Neural cell (in vitro differentiated cells): Measurements from ENCODE around the gene GRSF1.

Source experiments
- CTCF ChIP-seq: fragments of 450-650 bp; IDR thresholded peaks from 2 replicates; pipeline ENCODE4 v1.5.1; 2014; ENCODE audit warnings: antibody characterized with exemption, mild to moderate bottlenecking, moderate library complexity; ENCODE audit not compliant: poor library complexity, severe bottlenecking
- EZH2 ChIP-seq: fragments of 200-600, 300-800 bp; shearing (Covaris generic), sonication (generic); IDR thresholded peaks from 2 replicates; pipeline ENCODE4 v1.6.1; 2014; ENCODE audit warnings: antibody characterized with exemption, low read length, borderline replicate concordance, mild to moderate bottlenecking; ENCODE audit not compliant: insufficient read depth, poor library complexity, severe bottlenecking
- POLR2AphosphoS5 ChIP-seq: IDR thresholded peaks from 2 replicates; pipeline ENCODE4 v1.6.1; 2012
- RAD21 ChIP-seq: fragments of 450-650 bp; conservative IDR thresholded peaks from 2 replicates; pipeline ENCODE4 v1.6.1; 2014; ENCODE audit warnings: antibody characterized with exemption, mild to moderate bottlenecking, moderate library complexity
- REST ChIP-seq: IDR thresholded peaks from 2 replicates; pipeline ENCODE4 v1.6.1; 2012; ENCODE audit warnings: borderline replicate concordance
- SMC3 ChIP-seq: fragments of 450-650 bp; conservative IDR thresholded peaks from 2 replicates; pipeline ENCODE4 v1.6.1; 2014; ENCODE audit warnings: antibody characterized with exemption, mild to moderate bottlenecking, moderate library complexity; ENCODE audit not compliant: poor library complexity
- TAF1 ChIP-seq: IDR thresholded peaks from 2 replicates; pipeline ENCODE4 v1.6.1; 2012; ENCODE audit warnings: low read depth

GRCh38 chr4:70783096-70783495, 56.6 kb downstream of the GRSF1 start:
- TF ChIP-seq CTCF (no peak), REST (no peak), RAD21 (no peak), POLR2AphosphoS5 (no peak), EZH2 (no peak), TAF1 (no peak), SMC3 (no peak)
